Amygdala (tissue), 56 donors: ENCODE data around the gene SLC16A3.
"Not testable (repeated sequence)": the region's sequence is repeated elsewhere in the genome, so short reads cannot be mapped to it uniquely, and the experiment has no call there.

Experiments used
- DNase-seq, 56 donors: peaks; one replicate each; lab custom pipeline; 2025; lab: John Stamatoyannopoulos, UW

Gene SLC16A3

DNA sequence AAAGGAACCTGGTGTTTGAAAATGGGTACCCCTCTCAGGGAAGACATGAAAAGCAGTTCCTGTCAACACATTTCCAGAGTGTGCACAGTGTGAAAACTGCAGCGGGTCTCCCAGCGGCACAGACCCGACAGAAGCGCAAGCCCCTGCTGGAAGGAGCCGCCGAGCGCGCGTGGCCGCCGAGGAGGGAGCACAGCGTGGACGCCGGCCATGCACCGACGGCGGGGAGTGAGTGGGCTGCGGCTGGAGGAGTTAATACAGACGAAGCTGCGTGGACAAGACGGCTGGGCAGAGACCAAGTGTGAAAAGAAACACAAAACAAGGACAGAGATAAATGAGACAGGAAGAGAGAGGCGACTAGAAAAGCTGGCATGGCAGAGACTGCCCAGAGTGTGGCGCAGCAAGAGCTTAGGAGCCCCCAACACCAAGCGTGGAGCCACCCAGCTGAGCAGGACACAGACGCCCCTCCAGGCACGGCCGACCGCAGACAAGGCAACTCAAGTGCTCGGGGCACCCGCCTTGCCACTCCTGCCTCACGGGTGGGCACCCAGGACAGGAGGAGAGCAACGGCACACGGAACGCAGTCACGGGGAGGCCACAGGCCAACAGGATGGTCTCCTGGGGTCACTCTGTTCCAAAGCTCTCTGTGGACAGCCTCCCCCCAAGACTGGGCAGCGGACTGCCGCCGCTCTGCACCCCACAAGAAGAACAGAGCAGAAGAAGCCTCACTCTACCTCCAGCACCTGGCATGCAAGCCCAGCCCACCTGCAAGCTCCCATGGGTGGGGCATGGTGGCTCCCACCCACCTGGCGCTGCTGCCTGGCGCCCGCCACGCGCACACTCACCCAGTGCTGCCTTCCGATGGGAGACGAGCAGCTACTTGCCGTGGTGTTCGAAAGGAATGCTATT, 16.5 kb downstream of the SLC16A3 start:
- no peak for DNase-seq

DNA sequence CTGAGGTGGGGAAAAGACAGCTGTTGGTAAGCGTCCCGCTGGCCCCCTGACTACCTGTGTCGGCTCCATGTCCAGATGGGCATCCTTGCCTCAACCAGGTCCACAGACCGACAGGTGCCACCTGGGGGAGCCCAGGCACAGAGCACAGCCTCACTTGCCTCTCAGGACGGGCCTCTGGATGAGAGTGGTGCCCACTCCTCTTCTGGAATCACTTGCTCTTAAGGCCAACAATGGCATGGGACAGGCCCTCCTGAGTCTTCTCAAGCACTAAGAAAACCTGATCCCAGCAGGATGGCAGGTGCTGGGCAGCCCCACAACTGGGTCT, 17.2 kb downstream of the SLC16A3 start:
- no peak for DNase-seq

DNA sequence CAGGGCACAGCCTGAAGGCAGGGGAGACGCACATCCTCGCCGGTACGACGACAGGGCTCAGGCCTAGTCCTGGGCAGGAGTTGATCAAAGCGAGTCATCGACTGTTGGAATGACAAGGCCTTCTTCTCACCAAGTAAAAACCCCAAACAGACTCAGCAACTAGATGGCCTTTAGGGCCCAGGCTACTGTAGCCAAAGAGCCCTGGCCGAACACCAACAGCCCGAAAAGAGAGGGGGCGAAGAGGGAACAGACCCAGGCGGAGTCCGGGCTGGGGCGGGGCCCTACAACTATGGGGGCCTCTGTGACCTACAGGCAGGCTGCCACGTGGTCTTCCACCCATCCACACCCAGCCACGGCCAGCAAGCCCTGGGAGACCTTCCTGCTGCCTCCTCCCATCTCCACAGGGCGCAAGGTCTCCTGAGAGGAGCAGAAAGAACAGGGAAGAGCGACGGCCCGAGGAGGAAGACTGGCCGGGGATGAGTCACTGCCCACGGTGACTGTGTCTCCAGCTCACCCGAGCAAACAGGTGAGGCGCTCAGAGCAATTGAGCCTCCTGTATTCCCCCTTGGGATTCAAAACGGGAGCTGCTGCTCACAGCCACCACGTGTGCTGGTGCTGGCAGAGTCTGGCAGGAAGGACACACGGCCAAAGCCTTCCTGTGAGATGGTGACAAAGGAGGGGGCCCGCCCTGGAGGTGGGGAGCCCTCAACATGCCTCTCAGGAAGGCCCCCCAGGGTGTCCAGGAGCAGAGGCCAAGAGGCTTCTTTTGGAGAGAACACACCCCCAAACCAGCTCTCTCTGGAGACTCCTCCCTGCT, 17.7 kb downstream of the SLC16A3 start:
- peak in 4 of 56 donors; percentile 14 to 34 (median 29) for DNase-seq

- DNase-seq, result no peak
Measured at GRCh38 chr17:82247182-82247823, 18.5 kb downstream of the SLC16A3 start.

GRCh38 chr17:82247856-82248671, 19.2 kb downstream of the SLC16A3 start:
- DNase-seq, result no peak

GRCh38 chr17:82248815-82249674, 20.2 kb downstream of the SLC16A3 start:
- DNase-seq, result no peak

- no peak for DNase-seq
Measured at GRCh38 chr17:82249896-82250581, 21.2 kb downstream of the SLC16A3 start.

GRCh38 chr17:82250868-82251500, 22.1 kb downstream of the SLC16A3 start:
- DNase-seq, result no peak

DNA sequence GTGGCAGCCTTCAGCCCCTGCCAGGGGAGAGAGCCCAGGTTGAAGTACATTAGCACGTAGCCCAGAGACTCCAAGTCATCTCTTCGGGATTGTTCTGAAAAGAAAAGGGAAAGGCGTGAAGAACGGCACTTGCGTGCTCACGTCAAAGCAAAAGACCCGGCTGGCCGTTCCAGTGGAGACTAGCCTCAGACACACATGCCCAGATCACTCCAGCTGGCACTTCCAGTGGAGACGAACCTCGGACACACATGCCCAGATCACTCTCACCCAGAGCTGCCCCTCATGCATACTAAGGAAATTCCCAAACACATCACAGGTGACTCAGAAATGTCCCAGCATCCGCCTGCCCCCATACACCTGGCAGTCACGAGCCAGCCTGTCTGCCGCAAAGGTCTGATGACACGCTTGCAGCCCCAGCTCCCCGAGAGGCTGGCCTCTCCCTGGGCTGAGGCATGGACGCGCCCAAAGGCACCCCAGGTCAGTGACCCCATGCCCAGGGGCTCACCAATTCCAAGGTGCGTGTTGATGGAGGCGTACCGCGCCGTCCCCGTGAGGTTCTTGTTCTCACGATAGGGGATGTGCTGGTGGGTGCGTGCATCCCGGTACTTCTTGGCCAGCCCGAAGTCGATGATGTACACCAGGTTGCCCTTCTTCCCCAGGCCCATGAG, 23.8 kb downstream of the SLC16A3 start:
- DNase-seq, result no peak

DNA sequence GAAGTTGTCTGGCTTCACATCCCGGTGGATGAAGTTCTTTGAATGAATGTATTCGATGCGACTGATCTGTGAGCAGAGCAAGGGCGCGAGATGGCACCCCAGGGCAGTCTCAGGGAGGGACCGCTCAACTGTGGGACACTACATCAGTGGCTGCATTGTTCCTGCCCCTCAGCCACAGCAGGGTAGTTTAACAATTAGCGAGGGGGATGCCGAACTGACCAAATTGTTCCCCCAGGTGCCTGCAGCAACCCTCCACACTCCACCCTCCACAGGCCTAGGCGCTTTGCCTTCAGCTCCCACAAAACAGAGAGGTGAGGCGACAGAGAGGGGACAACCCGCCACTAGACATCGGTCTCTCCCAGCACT, 24.3 kb downstream of the SLC16A3 start:
- no peak for DNase-seq

GRCh38 chr17:82254096-82254495, 25.3 kb downstream of the SLC16A3 start:
- DNase-seq, result not testable (repeated sequence)

- DNase-seq, result not testable (repeated sequence)
Measured at GRCh38 chr17:82254746-82255145, 25.9 kb downstream of the SLC16A3 start.

DNA sequence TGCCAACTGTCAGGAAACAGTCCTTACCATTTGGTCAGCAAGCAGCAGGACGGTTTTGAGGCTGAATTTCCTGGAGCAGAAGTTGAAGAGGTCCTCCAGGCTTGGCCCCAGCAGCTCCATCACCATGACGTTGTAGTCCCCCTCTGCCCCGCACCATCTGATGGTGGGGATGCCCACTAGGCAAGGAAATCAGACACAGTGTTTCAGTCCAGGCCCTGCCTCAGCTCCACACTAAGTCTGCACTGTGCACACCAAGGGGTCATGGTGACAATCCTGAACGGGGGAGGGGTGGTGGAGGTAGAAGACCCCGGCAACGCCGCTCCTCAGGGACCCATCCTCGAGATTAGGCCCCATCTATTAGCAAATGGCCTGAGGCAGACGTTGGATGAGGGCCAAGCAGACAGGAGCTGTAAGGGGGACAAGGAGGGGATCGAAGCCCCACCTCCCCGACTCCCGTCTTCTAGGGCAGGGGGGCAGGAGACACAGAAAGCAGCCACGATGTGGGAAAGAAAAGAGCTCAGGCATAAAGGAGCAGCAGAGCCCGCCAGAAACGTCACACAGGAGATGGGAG, 26.6 kb downstream of the SLC16A3 start:
- DNase-seq, result no peak

GRCh38 chr17:82256242-82256885, 27.5 kb downstream of the SLC16A3 start:
- DNase-seq, result no peak

DNA sequence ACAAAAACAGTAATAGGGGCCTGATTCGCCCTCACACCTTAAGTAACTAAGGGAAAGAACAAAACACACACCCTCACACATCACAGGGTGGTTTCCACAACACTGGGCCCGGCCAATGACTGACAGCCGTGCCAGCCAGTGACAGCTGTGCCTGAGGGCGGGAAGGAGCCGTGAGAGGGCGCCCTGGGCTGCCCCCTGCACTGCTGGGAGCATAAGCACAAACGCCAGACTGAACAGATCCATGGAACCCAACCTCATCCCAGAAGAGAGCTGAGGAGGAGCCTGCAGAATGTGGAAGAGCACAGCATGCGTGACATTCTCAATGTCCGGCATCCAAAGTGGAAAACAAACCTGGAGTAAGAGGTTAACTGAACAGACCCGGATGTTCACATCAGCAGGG, 28.6 kb downstream of the SLC16A3 start:
- peak in 37 of 56 donors; percentile 13 to 82 (median 44) for DNase-seq

- no peak for DNase-seq
Measured at GRCh38 chr17:82258555-82258954, 29.7 kb downstream of the SLC16A3 start.
